ENCODE measurements around the gene THRB.

THRB gene

DNA sequence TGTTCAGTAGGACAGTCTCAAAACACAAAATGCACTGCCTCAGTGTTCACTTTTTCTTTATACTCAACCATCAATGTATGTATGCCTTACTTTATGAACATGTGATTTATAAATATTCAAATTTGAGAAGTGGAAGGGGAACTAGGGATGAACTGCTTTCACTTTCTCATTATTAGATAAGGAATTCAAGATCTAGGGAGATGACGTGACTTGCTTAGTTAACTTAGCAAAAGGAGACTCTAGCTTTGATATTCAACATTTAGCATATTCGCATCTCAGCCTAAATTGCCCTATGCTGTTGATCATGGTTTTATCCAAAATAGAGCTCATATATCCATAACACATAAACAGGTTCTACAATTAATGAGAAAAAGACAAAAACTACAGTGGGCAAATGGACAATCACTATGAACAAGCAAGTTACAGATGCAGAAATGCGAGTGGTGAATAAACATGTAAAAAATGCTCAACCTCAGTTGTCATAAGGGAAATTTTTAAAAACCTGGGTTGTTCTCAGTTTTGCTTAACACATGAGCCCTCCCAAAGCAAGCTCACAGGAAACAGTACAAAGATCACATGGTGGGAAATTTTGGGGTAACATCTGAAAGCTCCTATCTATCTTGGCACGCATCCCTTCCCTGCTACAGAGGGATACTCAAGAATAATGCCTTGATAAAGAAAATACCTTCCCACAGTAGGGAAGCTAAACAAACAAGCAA is 269.8 kb downstream of the THRB start:
- Mint-ChIP-seq H3K9me3 (no peaks in the 10 kb centered on the region), H3K36me3 (ENCODE audit: low read depth) (no peaks in the 10 kb centered on the region), H3K4me3 (no peak overlapping the region), H3K27me3 (ENCODE audit: low read depth, poor library complexity) (peaks cover 9% of the 10 kb centered on the region), H3K4me1 (peaks cover 24% of the 10 kb centered on the region), H3K27ac (no peak overlapping the region)
- no peak for DNase-seq
- TF ChIP-seq, protein P1, sequence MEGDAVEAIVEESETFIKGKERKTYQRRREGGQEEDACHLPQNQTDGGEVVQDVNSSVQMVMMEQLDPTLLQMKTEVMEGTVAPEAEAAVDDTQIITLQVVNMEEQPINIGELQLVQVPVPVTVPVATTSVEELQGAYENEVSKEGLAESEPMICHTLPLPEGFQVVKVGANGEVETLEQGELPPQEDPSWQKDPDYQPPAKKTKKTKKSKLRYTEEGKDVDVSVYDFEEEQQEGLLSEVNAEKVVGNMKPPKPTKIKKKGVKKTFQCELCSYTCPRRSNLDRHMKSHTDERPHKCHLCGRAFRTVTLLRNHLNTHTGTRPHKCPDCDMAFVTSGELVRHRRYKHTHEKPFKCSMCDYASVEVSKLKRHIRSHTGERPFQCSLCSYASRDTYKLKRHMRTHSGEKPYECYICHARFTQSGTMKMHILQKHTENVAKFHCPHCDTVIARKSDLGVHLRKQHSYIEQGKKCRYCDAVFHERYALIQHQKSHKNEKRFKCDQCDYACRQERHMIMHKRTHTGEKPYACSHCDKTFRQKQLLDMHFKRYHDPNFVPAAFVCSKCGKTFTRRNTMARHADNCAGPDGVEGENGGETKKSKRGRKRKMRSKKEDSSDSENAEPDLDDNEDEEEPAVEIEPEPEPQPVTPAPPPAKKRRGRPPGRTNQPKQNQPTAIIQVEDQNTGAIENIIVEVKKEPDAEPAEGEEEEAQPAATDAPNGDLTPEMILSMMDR (IDR thresholded peaks at IDR 0.05): no peak

DNA sequence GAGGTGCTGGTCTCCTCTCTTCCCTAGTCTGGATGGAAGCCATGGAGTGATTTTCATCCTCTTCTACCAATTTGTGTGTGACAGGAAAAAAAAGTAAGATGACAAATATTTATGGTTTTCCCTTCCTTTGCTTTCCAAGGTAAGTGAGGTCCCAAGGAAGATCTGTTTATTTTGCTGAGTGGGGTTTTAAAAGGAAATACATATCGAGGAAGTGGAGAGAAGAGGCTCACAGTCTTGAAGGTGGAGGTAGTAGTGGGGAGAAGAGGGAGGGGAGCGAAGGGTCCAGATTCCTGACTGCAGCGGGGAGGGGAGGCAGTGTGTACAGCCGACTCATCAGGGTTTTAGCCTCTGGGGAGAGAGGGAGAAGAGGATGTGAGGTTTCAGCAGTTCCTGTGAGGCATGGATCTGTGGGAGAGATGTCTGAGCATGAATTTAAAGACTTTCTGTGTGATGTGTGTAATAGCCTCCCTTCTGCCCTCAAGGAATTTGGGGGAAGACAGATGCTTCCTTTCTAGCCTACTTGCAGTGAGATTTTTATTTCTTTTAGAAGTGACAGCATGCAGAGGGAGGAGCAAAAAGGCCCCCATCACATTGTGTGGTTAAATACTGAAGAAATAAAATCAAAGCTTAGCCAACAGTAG is 272.4 kb downstream of the THRB start:
- no peaks in the 10 kb centered on the region for H3K9me3 Mint-ChIP-seq
- TF ChIP-seq, protein P1 (IDR thresholded peaks at IDR 0.05): no peak
- no peak for DNase-seq
- H3K36me3 Mint-ChIP-seq (ENCODE audit: low read depth): no peaks in the 10 kb centered on the region
- peaks cover 33% of the 10 kb centered on the region for H3K4me1 Mint-ChIP-seq
- H3K27me3 Mint-ChIP-seq (ENCODE audit: low read depth, poor library complexity): peaks cover 9% of the 10 kb centered on the region
- H3K4me3 Mint-ChIP-seq: no peak overlapping the region
- peak overlapping the region; percentile 80 for H3K27ac Mint-ChIP-seq

DNA sequence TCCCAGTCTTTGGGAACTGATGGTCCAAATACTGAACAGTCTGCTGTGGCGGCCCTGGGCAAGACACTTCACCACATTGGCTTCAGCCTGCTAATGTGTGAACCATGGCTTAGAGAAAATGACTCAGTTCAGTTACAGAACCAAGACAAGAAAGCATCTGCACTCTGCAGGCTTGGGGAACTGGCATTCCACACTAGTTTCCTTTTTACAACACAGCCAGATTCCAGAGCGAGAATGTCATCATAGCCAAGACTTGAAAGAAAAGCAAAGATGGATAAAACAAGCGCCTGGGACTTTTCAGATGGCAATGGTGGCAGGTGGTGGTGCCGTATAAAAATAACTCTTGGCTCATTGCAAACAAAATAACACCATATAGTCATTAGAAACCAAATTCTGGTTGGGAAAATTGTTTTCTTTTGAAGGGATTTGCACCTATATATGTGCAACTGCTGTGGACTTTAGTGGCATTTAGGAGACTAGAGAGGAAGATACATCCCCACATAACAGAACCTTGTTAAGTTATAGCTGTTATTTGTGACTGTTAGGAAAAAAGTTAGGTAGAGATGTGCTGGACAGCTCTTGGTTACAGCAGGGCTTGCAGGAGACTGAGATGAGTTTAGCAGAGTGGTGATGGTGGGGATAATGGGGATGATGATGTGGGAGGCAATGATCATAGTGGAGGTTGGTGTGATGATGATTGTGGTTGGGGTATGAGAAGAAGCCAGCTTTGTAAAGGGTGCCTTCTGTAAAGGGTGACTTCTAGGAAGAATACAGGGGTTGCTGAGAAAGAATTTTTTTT is 273.6 kb downstream of the THRB start:
- DNase-seq: no peak
- no peak overlapping the region for H3K4me3 Mint-ChIP-seq
- TF ChIP-seq, protein P1 (IDR thresholded peaks at IDR 0.05): no peak
- H3K27me3 Mint-ChIP-seq (ENCODE audit: low read depth, poor library complexity): peaks cover 9% of the 10 kb centered on the region
- no peaks in the 10 kb centered on the region for H3K36me3 Mint-ChIP-seq (ENCODE audit: low read depth)
- peak overlapping the region; percentile 44 for H3K27ac Mint-ChIP-seq
- peaks cover 33% of the 10 kb centered on the region for H3K4me1 Mint-ChIP-seq
- no peaks in the 10 kb centered on the region for H3K9me3 Mint-ChIP-seq

DNA sequence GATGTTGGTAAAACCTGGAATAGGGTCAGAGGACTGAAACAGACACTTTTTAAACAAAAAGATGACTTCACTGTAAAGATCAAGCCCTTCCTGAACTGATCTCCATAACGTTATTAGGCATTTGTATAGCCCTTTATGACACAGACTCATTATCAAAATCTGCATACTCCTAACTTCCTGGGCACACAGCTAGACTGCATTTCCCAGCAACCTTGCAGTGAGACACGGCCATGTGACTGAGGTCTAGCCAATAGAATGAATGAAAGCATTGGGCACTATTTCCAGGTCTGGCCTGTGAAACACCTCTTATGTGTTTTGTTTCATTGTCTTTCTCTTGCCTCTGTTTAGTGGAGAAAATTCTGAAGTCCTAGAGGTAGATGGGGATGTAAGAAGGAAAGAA is 279.1 kb downstream of the THRB start:
- TF ChIP-seq, protein P1 (IDR thresholded peaks at IDR 0.05): no peak
- Mint-ChIP-seq H3K27ac (no peak overlapping the region), H3K27me3 (ENCODE audit: low read depth, poor library complexity) (peaks cover 14% of the 10 kb centered on the region), H3K9me3 (no peaks in the 10 kb centered on the region), H3K4me1 (peaks cover 15% of the 10 kb centered on the region), H3K36me3 (ENCODE audit: low read depth) (no peaks in the 10 kb centered on the region), H3K4me3 (no peak overlapping the region)
- no peak for DNase-seq

DNA sequence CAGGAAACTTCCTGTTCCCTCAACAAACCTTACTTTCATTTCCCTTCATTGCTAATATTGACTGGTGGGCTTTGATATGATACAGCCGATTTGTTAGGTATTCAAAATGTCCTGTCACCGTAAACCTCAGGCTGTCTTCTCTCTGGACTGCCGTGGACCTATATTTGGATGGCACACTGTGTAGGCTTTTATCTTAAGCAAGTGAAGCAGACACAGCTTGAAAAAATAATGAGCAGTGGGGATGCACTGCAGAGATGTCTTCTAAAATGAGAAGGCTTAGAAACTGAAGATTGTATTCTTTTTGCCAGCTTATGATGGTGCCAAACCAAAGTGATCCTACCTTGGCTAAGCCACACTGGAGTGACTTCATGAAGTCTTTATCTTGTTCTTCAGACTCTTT is 283.3 kb downstream of the THRB start:
- TF ChIP-seq, protein P1 (IDR thresholded peaks at IDR 0.05): no peak
- H3K4me1 Mint-ChIP-seq: no peaks in the 10 kb centered on the region
- peaks cover 14% of the 10 kb centered on the region for H3K27me3 Mint-ChIP-seq (ENCODE audit: low read depth, poor library complexity)
- H3K27ac Mint-ChIP-seq: no peak overlapping the region
- no peak overlapping the region for H3K4me3 Mint-ChIP-seq
- no peaks in the 10 kb centered on the region for H3K36me3 Mint-ChIP-seq (ENCODE audit: low read depth)
- no peak for DNase-seq
- H3K9me3 Mint-ChIP-seq: peaks cover 14% of the 10 kb centered on the region
